Measurements from ENCODE around the gene RERG. TPM values are rescaled to one million over a fixed set of nuclear protein-coding genes. Genes with fewer than 3 reads are reported as not detected.

The RERG gene
- total RNA-seq, 4 donors from 2014 or later: 61.6 to 236 (median 150) TPM

- Histone ChIP-seq H3K27me3 (no peaks in the 10 kb centered on the region), H3K9me3 (no peaks in the 10 kb centered on the region), H3K4me3 (no peak overlapping the region), H3K36me3 (no peaks in the 10 kb centered on the region), H3K27ac (peak overlapping the region; percentile 83 to 95), H3K4me1 (peaks cover 0 to 67% of the 10 kb centered on the region in 2 donors)
- intact Hi-C loops (cut with DNase I; ENCODE audit: low total_unique reads): no loop called here
- no peak for TF ChIP-seq POLR2A (IDR thresholded peaks at IDR 0.05)
- TF ChIP-seq, protein P1, sequence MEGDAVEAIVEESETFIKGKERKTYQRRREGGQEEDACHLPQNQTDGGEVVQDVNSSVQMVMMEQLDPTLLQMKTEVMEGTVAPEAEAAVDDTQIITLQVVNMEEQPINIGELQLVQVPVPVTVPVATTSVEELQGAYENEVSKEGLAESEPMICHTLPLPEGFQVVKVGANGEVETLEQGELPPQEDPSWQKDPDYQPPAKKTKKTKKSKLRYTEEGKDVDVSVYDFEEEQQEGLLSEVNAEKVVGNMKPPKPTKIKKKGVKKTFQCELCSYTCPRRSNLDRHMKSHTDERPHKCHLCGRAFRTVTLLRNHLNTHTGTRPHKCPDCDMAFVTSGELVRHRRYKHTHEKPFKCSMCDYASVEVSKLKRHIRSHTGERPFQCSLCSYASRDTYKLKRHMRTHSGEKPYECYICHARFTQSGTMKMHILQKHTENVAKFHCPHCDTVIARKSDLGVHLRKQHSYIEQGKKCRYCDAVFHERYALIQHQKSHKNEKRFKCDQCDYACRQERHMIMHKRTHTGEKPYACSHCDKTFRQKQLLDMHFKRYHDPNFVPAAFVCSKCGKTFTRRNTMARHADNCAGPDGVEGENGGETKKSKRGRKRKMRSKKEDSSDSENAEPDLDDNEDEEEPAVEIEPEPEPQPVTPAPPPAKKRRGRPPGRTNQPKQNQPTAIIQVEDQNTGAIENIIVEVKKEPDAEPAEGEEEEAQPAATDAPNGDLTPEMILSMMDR (IDR thresholded peaks at IDR 0.05): no peak
- no peak for DNase-seq
Observed at GRCh38 chr12:15196221-15196620, 25.0 kb downstream of the RERG start.

DNA sequence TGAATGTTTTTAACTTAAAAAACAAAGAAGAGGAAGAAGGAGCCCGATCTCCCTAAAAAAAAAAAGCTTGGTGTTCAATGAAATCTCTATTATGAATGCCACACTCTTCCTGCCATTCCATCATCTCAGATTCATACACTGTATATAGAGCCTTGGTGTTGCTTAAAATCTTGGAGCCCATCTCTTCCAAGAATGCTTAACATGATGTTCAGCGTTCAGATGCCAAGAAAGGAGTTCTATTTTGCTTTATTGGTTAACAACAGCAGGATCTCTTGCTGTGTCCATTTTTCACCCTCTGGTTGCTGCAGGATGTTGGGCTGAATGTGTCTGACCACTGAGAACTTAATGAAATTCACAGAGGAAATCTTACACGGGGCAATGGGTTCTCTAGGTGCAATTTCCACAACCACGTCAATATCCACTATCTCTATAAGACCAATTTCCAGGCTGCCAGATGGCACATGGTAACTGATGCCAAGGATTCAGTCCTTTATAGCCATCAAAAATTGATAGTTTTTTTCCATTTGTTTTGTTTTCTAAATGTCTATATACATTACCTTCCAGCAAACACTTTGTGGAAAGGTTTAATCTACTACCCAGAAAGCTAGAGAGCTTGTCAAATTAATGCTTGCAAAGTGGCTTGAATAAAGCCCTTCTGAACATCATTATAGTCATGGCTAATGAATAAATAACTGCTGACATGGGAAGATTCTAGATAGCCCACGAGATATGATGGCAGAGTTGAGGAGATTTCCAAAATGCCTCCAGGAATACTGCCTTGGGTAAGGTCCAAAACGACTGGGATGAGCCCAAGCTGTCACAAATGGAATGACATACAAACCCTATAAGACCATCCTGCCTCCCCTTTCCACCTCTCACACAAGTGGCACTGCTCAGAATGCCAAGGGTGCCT, 26.5 kb downstream of the RERG start:
- no peak overlapping the region for H3K4me3 ChIP-seq
- intact Hi-C loops (cut with DNase I; ENCODE audit: low total_unique reads): no loop called here
- peaks cover 0 to 67% of the 10 kb centered on the region in 2 donors for H3K4me1 ChIP-seq
- TF ChIP-seq POLR2A (IDR thresholded peaks at IDR 0.05): no peak
- TF ChIP-seq, protein P1 (IDR thresholded peaks at IDR 0.05): no peak
- no peak for DNase-seq
- H3K27ac ChIP-seq: peak overlapping the region; percentile 83 to 95
- no peaks in the 10 kb centered on the region for H3K36me3 ChIP-seq
- H3K27me3 ChIP-seq: no peaks in the 10 kb centered on the region
- H3K9me3 ChIP-seq: no peaks in the 10 kb centered on the region

DNA sequence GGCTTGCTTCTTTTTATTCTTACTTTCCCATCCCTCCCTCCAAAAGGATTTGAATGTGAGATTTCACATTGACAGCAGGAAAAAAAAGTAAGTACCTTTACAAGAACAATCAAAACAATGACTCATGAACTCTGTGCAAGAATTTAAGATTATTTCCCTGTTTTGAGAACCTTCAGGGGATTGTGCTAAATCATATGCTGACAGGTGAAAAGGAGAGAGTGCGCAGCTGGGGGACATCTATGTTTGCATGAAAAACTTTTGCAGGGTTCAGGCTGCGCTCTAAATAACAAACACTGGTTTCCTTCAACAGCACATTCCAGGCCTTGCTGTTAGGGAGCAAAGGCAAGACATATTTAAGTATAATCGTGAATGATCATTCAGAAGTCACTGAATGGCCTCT, 27.3 kb downstream of the RERG start:
- Histone ChIP-seq H3K9me3 (no peaks in the 10 kb centered on the region), H3K27me3 (no peaks in the 10 kb centered on the region), H3K4me3 (no peak overlapping the region), H3K4me1 (peaks cover 0 to 63% of the 10 kb centered on the region in 2 donors), H3K36me3 (no peaks in the 10 kb centered on the region), H3K27ac (peak overlapping the region; percentile 83 to 95)
- peak; percentile 61 to 81 for DNase-seq
- TF ChIP-seq POLR2A (IDR thresholded peaks at IDR 0.05): peak in 1 of 2 donors; percentile 5
- TF ChIP-seq, protein P1 (IDR thresholded peaks at IDR 0.05): no peak
- intact Hi-C loops (cut with DNase I; ENCODE audit: low total_unique reads): no loop called here

- Histone ChIP-seq H3K27me3 (no peaks in the 10 kb centered on the region), H3K27ac (peak overlapping the region; percentile 83 to 95), H3K36me3 (no peaks in the 10 kb centered on the region), H3K4me3 (no peak overlapping the region), H3K9me3 (no peaks in the 10 kb centered on the region), H3K4me1 (peaks cover 0 to 52% of the 10 kb centered on the region in 2 donors)
- no peak for TF ChIP-seq POLR2A (IDR thresholded peaks at IDR 0.05)
- TF ChIP-seq, protein P1 (IDR thresholded peaks at IDR 0.05): no peak
- DNase-seq: no peak
- intact Hi-C loops (cut with DNase I; ENCODE audit: low total_unique reads): no loop called here
Observed at GRCh38 chr12:15192720-15193119, 28.5 kb downstream of the RERG start.

- Histone ChIP-seq H3K4me1 (peaks cover 9 to 25% of the 10 kb centered on the region in 2 donors), H3K4me3 (no peak overlapping the region), H3K27ac (peak overlapping the region; percentile 83 to 95), H3K9me3 (no peaks in the 10 kb centered on the region), H3K27me3 (no peaks in the 10 kb centered on the region), H3K36me3 (no peaks in the 10 kb centered on the region)
- intact Hi-C loops (cut with DNase I; ENCODE audit: low total_unique reads): no loop called here
- TF ChIP-seq, protein P1 (IDR thresholded peaks at IDR 0.05): no peak
- no peak for TF ChIP-seq POLR2A (IDR thresholded peaks at IDR 0.05)
- DNase-seq: no peak
Observed at GRCh38 chr12:15188127-15188526, 33.1 kb downstream of the RERG start.

All from uterus (tissue), 4 donors.